Psoas muscle (tissue), 8 donors: ENCODE data around the gene MTX2. TPM values are rescaled to one million over a fixed set of nuclear protein-coding genes. Genes with fewer than 3 reads are reported as not detected.

Experiments used
- ATAC-seq, 4 donors: fragments of 200-7000 bp; cut with Tn5 transposase; one replicate each; pipeline ENCODE4 v1.9.1; 2020; ENCODE audit warnings: moderate library complexity in 3 of 4, mild to moderate bottlenecking in 2 of 4
- DNase-seq, 2 donors: peaks; one replicate each; pipeline ENCODE4 v3.0.0-alpha.2; 2020
- H3K27ac ChIP-seq: fragments of 200-600 bp; one replicate; pipeline ENCODE4 v1.8.0; 2022
- H3K27me3 ChIP-seq, 3 donors: fragments of 200-600 bp in 1 of 3; one replicate each; pipeline versions ENCODE4 v1.6.1 to v1.8.0; 2013 to 2022; ENCODE audit warnings: low read length in 2 of 3, mild to moderate bottlenecking in 2 of 3, moderate library complexity in 1 of 3; ENCODE audit not compliant: insufficient read depth in 3 of 3
- H3K36me3 ChIP-seq, 2 donors: fragments of 200-600 bp in 1 of 2; one replicate each; pipeline versions ENCODE4 v1.6.1 to v1.8.0; 2013 to 2022; ENCODE audit warnings: low read depth in 1 of 2, mild to moderate bottlenecking in 1 of 2, moderate library complexity in 1 of 2; ENCODE audit not compliant: insufficient read depth in 1 of 2
- H3K4me1 ChIP-seq: fragments of 200-600 bp; one replicate; pipeline ENCODE4 v1.8.0; 2022
- H3K4me3 ChIP-seq: fragments of 200-600 bp; one replicate; pipeline ENCODE4 v1.8.0; 2022; ENCODE audit warnings: mild to moderate bottlenecking
- H3K9me3 ChIP-seq: fragments of 200-600 bp; one replicate; pipeline ENCODE4 v1.8.0; 2022
- WGBS, 3 donors: extraction: QIAGEN DNeasy Blood & Tissue Kit; methylation state at CpG; one replicate each; pipeline versions ENCODE4 v1.1.6 to v1.1.7; 2013; 5-methylcytosine and 5-hydroxymethylcytosine counted together
- intact Hi-C, 2 donors: fragments of 100-400 bp; cut with DNase I; formaldehyde crosslinking; loops; one replicate each; pipeline versions ENCODE4 v1.11.0 to v1.14.2; 2022
- polyA plus RNA-seq, 3 donors: library from polyadenylated mRNA; stranded (reverse); fragments of 200-250 nt; gene quantifications; one replicate each; pipeline ENCODE4 v1.2.3, GENCODE V29; 2013
- total RNA-seq, 4 donors: library from RNA; stranded (reverse); fragmentation: NEBNext Ultra II Directional in 2 of 4; extraction: Animal tissue kit (Norgen Biotek cat#: 25700) in 2 of 4; gene quantifications; one replicate each; pipeline versions ENCODE4 v1.2.1 to v1.2.4, GENCODE V29; 2021 to 2023
- TF ChIP-seq, protein P1 (sequence below): fragments of 200-600 bp; IDR thresholded peaks from one replicate; pipeline ENCODE4 v1.8.0; 2022; ENCODE audit warnings: antibody characterized with exemption
- donor health status: healthy with polysubstance abuse.
- donor health status: DM: no; HTN: no; CAD: no; lungs with moderate emphysema.
- donor health status: Bipolar disorder and iron deficiency.
- donor health status: healthy.
- donor health status: DM: yes; HTN: yes; CAD: no.
- donor health status: DM: no; HTN: no; CAD: no.
- donor health status: DM: no; HTN: no; CAD: no.
- donor health status: DM: yes; HTN: yes; CAD: no.

Gene MTX2
- total and polyA plus RNA-seq, 7 donors, result 33.2 to 91.7 (median 43.6) TPM

DNA sequence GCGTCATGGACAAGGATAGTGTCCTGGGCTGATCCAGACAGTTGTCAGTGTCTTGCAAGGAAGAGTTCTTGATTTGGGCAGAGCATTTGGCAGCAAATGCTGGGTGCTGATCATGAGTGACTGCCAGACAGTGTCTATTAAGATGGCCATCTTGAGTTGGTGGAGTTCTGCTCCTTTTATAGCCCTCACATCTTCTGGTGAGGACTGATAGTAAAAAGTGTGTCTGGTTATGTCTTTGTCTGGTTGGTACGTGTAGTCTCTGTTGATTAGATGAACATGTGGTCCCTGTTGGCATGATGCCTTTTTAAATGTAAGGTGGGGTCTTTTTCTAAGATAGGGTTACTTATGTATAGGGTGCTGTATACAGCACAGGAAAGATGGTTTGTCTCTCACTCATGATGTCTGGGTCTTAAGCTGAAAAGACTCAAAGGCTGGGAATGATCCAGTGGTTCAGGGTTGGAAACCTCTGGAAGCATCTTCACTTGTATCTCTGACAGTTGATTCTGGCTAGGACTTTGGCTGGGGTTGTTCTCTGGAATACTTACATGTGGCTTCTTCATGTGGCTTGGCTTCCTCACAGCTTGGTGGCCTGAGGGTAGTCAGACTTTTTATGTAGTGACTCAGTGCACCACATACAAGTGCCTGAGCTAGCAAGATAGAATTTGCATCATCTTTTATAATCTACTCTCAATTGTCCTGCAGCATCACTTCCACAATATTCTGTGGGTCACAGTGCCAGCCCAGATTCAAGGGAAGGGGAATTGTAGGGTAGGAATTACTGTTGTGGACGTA, 11.8 kb downstream of the MTX2 start:
- intact Hi-C loops, result no loop called here
- Histone ChIP-seq H3K27ac (no peak overlapping the region), H3K27me3 (no peaks in the 10 kb centered on the region), H3K36me3 (no peaks in the 10 kb centered on the region), H3K9me3 (no peaks in the 10 kb centered on the region), H3K4me1 (peaks cover 25% of the 10 kb centered on the region), H3K4me3 (no peak overlapping the region)
- no peak for DNase-seq
- WGBS, 3 donors, result 70 to 84% (median 72%) methylated on average over 3 of the region's 3 CpGs
- ATAC-seq, result peak; percentile 60 to 84 (median 72)
- TF ChIP-seq, protein P1, sequence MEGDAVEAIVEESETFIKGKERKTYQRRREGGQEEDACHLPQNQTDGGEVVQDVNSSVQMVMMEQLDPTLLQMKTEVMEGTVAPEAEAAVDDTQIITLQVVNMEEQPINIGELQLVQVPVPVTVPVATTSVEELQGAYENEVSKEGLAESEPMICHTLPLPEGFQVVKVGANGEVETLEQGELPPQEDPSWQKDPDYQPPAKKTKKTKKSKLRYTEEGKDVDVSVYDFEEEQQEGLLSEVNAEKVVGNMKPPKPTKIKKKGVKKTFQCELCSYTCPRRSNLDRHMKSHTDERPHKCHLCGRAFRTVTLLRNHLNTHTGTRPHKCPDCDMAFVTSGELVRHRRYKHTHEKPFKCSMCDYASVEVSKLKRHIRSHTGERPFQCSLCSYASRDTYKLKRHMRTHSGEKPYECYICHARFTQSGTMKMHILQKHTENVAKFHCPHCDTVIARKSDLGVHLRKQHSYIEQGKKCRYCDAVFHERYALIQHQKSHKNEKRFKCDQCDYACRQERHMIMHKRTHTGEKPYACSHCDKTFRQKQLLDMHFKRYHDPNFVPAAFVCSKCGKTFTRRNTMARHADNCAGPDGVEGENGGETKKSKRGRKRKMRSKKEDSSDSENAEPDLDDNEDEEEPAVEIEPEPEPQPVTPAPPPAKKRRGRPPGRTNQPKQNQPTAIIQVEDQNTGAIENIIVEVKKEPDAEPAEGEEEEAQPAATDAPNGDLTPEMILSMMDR, result no peak

DNA sequence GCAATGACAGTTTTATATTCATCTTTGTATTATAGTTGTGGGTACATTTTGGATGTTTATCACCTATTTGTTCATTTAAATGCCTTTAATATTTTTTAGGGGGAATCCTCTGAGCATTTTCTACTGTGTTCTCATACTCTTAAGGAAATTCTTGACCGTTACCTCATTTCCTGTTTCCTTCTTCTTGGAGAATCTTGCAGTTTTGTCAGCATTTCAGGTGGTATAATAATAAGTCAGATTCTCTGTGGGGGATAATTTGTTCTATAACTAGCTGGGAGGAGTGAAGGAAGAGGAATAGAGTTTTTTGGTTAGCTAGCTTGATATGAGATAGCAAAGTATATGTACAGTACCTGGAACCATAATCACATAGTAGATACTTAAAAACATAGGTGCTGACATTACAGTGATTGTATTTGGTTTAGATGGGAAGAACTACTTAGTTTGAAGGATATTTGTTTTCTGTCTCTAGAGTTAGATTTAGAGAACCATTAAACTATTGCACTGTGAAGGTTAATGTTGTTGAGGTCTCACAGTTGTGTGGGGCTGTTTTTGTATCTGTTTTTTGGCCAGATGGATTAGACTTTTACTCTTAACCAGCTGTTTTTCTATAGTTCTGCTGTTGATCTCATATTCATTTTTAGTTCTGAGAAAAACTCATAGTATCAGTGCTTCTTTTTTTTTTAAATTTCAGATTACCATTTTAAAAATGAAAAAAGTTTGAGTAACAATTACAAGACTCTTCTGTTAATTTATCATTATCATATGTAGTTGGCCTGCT, 14.2 kb downstream of the MTX2 start:
- no peak overlapping the region for H3K27ac ChIP-seq
- no peak overlapping the region for H3K4me3 ChIP-seq
- TF ChIP-seq, protein P1, result no peak
- peaks cover 35% of the 10 kb centered on the region for H3K4me1 ChIP-seq
- no peaks in the 10 kb centered on the region for H3K9me3 ChIP-seq
- ATAC-seq (no peak), DNase-seq (no peak)
- intact Hi-C loops, result no loop called here
- WGBS, 3 donors, result 74 to 87% (median 81%) methylated on average over 1 of the region's 1 CpG
- no peaks in the 10 kb centered on the region for H3K27me3 ChIP-seq
- H3K36me3 ChIP-seq, result no peaks in the 10 kb centered on the region

DNA sequence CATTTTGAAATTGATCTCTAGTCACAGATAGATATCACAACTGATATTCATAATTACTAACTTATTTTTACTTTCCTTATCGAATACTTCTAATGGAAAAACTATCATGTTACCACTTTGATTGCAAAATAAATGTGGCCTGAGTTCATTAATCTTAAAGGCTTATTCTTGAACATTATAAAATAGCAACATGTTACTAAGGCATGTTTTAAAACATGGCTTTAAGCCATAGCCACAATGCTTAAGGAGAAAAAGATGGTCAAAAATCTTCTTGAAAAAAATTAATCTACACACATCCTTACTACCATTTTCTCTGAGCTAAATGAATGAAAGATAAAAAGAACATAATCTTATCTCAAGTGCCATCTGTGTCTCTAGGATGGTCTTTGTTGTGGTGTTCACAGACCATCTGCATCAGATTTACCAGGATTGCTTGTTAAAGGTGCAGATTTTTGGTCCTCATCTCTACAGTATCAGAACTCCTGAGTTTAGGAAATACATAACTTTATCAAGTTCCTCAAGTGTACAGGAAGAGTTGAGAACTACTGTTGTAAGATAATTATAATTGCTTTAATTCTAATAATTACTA, 15.3 kb downstream of the MTX2 start:
- intact Hi-C loops, result no loop called here

DNA sequence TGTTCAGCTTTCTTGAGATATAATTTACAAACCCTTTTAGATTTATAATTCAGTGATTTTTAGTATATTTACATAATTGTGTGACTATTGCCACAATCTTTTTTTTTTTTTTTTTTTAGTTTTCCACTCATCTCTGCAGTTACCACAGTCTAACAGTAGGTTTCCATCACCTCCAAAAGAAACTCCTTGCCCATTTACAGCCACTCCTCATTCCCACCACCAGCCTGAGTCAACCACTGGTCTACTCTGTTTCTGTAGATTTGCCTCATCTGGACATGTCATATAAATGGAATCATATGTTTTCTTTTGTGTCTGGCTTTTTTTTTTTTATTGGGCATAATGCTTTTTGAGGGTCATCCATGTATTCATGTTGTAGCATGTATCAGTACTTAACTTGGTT, 16.1 kb downstream of the MTX2 start:
- no peak overlapping the region for H3K4me3 ChIP-seq
- TF ChIP-seq, protein P1, result no peak
- no peak overlapping the region for H3K27ac ChIP-seq
- H3K36me3 ChIP-seq, result no peaks in the 10 kb centered on the region
- intact Hi-C loops, result no loop called here
- H3K4me1 ChIP-seq, result peaks cover 29% of the 10 kb centered on the region
- H3K27me3 ChIP-seq, result no peaks in the 10 kb centered on the region
- no peak for DNase-seq
- H3K9me3 ChIP-seq, result no peaks in the 10 kb centered on the region
- no peak for ATAC-seq

More for the DNA sequence above, 15.3 kb downstream of the MTX2 start:
- no peaks in the 10 kb centered on the region for H3K27me3 ChIP-seq
- no peaks in the 10 kb centered on the region for H3K9me3 ChIP-seq
- no peaks in the 10 kb centered on the region for H3K36me3 ChIP-seq
- H3K4me1 ChIP-seq, result peaks cover 31% of the 10 kb centered on the region
- H3K27ac ChIP-seq, result no peak overlapping the region
- no peak for DNase-seq
- WGBS, 3 donors, result 33 to 49% (median 33%) methylated on average over 1 of the region's 1 CpG
- no peak overlapping the region for H3K4me3 ChIP-seq
- TF ChIP-seq, protein P1, result no peak
- no peak for ATAC-seq
